ENCODE measurements around the gene CFAP53. TPM values are rescaled to one million over a fixed set of nuclear protein-coding genes. Genes with fewer than 3 reads are reported as not detected.

The CFAP53 gene
- total and polyA plus RNA-seq, 2 donors from 2014 or later = 1.3 to 3.9 TPM

- no peak overlapping the region for H3K4me3 ChIP-seq (ENCODE audit: low read length in 3 of 3)
- intact Hi-C loops (cut with DNase I) = no loop called here
- no peak overlapping the region for H3K9ac ChIP-seq (ENCODE audit: low read length in 3 of 3)
- FAIRE-seq (no peak), DNase-seq (no peak)
- H3K4me1 ChIP-seq (ENCODE audit: control insufficient read depth in 2 of 3, insufficient read depth in 2 of 3, low read depth in 1 of 3, low read length in 3 of 3) = no peaks in the 10 kb centered on the region
- no peaks in the 10 kb centered on the region for H3K27me3 ChIP-seq (ENCODE audit: control insufficient read depth, insufficient read depth, low read length)
- peaks cover 17 to 71% (median 67%) of the 10 kb centered on the region in 3 donors for H3K36me3 ChIP-seq (ENCODE audit: control insufficient read depth in 2 of 3, insufficient read depth in 3 of 3, low read length in 3 of 3)
- TF ChIP-seq CTCF (IDR thresholded peaks at IDR 0.05; ENCODE audit: borderline replicate concordance, extremely low read depth, insufficient read depth) = no peak
- no peak overlapping the region for H3K27ac ChIP-seq (ENCODE audit: low read depth in 2 of 2, low read length in 2 of 2)
- no peaks in the 10 kb centered on the region for H3K9me3 ChIP-seq (ENCODE audit: control insufficient read depth in 2 of 3, insufficient read depth in 1 of 3, low read length in 3 of 3)
Observed at GRCh38 chr18:50273203-50274043, 7.1 kb upstream of the CFAP53 start.

- FAIRE-seq = no peak
- Histone ChIP-seq H3K27ac (ENCODE audit: low read depth in 2 of 2, low read length in 2 of 2) (no peak overlapping the region), H3K4me1 (ENCODE audit: control insufficient read depth in 2 of 3, insufficient read depth in 2 of 3, low read depth in 1 of 3, low read length in 3 of 3) (peaks cover 0 to under 1% (median 0%) of the 10 kb centered on the region in 3 donors), H3K36me3 (ENCODE audit: control insufficient read depth in 2 of 3, insufficient read depth in 3 of 3, low read length in 3 of 3) (peaks cover 17 to 66% (median 64%) of the 10 kb centered on the region in 3 donors), H3K27me3 (ENCODE audit: control insufficient read depth, insufficient read depth, low read length) (no peaks in the 10 kb centered on the region), H3K4me3 (ENCODE audit: low read length in 3 of 3) (no peak overlapping the region), H3K9me3 (ENCODE audit: control insufficient read depth in 2 of 3, insufficient read depth in 1 of 3, low read length in 3 of 3) (no peaks in the 10 kb centered on the region), H3K9ac (ENCODE audit: low read length in 3 of 3) (no peak overlapping the region)
- no peak for TF ChIP-seq CTCF (IDR thresholded peaks at IDR 0.05; ENCODE audit: borderline replicate concordance, extremely low read depth, insufficient read depth)
- intact Hi-C loops (cut with DNase I) = no loop called here
- DNase-seq = no peak
Observed at GRCh38 chr18:50272568-50272967, 6.3 kb upstream of the CFAP53 start.

- intact Hi-C loops (cut with DNase I) = no loop called here
- H3K27me3 ChIP-seq (ENCODE audit: control insufficient read depth, insufficient read depth, low read length) = no peaks in the 10 kb centered on the region
- TF ChIP-seq CTCF (IDR thresholded peaks at IDR 0.05; ENCODE audit: borderline replicate concordance, extremely low read depth, insufficient read depth) = peak; percentile 56
- peak overlapping the region; percentile 28 to 64 (median 52) for H3K4me3 ChIP-seq (ENCODE audit: low read length in 3 of 3)
- H3K9ac ChIP-seq (ENCODE audit: low read length in 3 of 3) = peak overlapping the region in 1 of 3 donors; percentile 29
- H3K9me3 ChIP-seq (ENCODE audit: control insufficient read depth in 2 of 3, insufficient read depth in 1 of 3, low read length in 3 of 3) = no peaks in the 10 kb centered on the region
- FAIRE-seq = no peak
- H3K4me1 ChIP-seq (ENCODE audit: control insufficient read depth in 2 of 3, insufficient read depth in 2 of 3, low read depth in 1 of 3, low read length in 3 of 3) = peaks cover 0 to 6% (median 0%) of the 10 kb centered on the region in 3 donors
- peaks cover 5 to 27% (median 26%) of the 10 kb centered on the region in 3 donors for H3K36me3 ChIP-seq (ENCODE audit: control insufficient read depth in 2 of 3, insufficient read depth in 3 of 3, low read length in 3 of 3)
- peak overlapping the region; percentile 55 to 76 for H3K27ac ChIP-seq (ENCODE audit: low read depth in 2 of 2, low read length in 2 of 2)
- DNase-seq = peak; percentile 80 to 94 (median 84)
Observed at GRCh38 chr18:50268022-50268747, 1.9 kb upstream of the CFAP53 start.

All from kidney (tissue), 14 donors.